Brain microvascular endothelial cell (primary cell): ENCODE measurements around the gene MGAT5B.
"Not testable (repeated sequence)": the region's sequence is repeated elsewhere in the genome, so short reads cannot be mapped to it uniquely, and the experiment has no call there.

Experiments used
- DNase-seq: peaks from one replicate; pipeline ENCODE4 v3.0.0-alpha.2; 2020
- H3K27ac ChIP-seq: fragments of 250-450 bp; sonication (Bioruptor Pico); 2 replicates; pipeline ENCODE4 v1.5.1; 2020; ENCODE audit warnings: mild to moderate bottlenecking, moderate library complexity
- H3K27me3 ChIP-seq: fragments of 250-450 bp; sonication (Bioruptor Pico); replicated peaks from 2 replicates; pipeline ENCODE4 v1.5.1; 2020; ENCODE audit warnings: mild to moderate bottlenecking
- H3K36me3 ChIP-seq: fragments of 250-450 bp; sonication (Bioruptor Pico); replicated peaks from 2 replicates; pipeline ENCODE4 v1.5.1; 2020; ENCODE audit warnings: mild to moderate bottlenecking
- H3K4me3 ChIP-seq: 2 replicates; pipeline ENCODE4 v1.5.1; 2011; ENCODE audit warnings: low read depth, mild to moderate bottlenecking, control low read depth, low read length, moderate library complexity
- CTCF ChIP-seq: IDR thresholded peaks from 2 replicates; pipeline ENCODE4 v1.5.1; 2011; ENCODE audit warnings: low read depth, mild to moderate bottlenecking, moderate library complexity, low read length, control low read depth, inconsistent platforms; ENCODE audit errors: missing control alignments
- in situ Hi-C: cut with HindIII; loops from 2 replicates; pipeline ENCODE4 v1.10.0; 2017; ENCODE audit warnings: low sequenced_read_pairs, low pct_ligation_motif_present

MGAT5B gene

DNA sequence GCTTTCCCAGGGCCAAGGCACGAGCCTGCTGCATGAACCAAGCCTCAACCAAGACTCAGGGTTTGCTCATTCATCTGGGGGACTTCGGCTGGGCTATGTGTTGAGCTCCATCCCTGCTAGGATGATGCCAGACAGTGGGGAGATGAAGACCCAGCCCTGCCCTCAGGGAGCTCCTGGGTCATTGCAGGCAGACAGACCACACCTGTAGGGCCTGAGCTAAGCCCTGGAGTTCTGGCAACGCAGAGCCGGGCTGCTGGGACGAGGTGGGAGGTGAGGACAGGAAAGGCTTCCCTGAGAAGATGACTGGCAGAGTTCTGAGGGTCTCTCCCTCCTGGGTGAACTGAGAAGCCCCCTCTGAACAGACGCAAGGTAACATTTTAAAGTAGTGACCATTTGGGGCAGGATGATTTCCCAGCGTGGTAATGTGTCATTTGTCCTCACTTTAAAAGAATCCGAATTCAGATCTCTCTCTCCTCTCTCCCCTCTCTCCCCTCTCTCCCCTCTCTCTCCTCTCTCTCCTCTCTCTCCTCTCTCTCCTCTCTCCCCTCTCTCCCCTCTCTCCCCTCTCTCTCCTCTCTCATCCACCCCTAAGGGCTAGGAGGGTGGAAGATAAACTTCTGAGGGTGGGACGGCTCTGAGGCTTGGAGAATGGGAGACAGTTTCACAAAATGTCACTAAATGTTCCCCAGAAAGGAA, 98.4 kb downstream of the MGAT5B start:
- no peak overlapping the region for H3K27ac ChIP-seq

GRCh38 chr17:76967762-76968161, 99.6 kb downstream of the MGAT5B start:
- in situ Hi-C loops: no loop called here
- Histone ChIP-seq H3K4me3 (no peak overlapping the region), H3K36me3 (no peaks in the 10 kb centered on the region), H3K27me3 (peaks cover 49% of the 10 kb centered on the region), H3K27ac (no peak overlapping the region)
- TF ChIP-seq CTCF: no peak
- DNase-seq: no peak

More for the DNA sequence above, 98.4 kb downstream of the MGAT5B start:
- no peak for DNase-seq
- Histone ChIP-seq H3K36me3 (no peaks in the 10 kb centered on the region), H3K27me3 (peaks cover 49% of the 10 kb centered on the region), H3K4me3 (no peak overlapping the region)
- in situ Hi-C loops: no loop called here
- no peak for TF ChIP-seq CTCF

- DNase-seq: no peak
- peaks cover 49% of the 10 kb centered on the region for H3K27me3 ChIP-seq
- H3K27ac ChIP-seq: no peak overlapping the region
- no peak for TF ChIP-seq CTCF
- no peaks in the 10 kb centered on the region for H3K36me3 ChIP-seq
- in situ Hi-C loops: no loop called here
- H3K4me3 ChIP-seq: no peak overlapping the region
These were observed 100.7 kb downstream of the MGAT5B start for GRCh38 chr17:76968707-76969597.

DNA sequence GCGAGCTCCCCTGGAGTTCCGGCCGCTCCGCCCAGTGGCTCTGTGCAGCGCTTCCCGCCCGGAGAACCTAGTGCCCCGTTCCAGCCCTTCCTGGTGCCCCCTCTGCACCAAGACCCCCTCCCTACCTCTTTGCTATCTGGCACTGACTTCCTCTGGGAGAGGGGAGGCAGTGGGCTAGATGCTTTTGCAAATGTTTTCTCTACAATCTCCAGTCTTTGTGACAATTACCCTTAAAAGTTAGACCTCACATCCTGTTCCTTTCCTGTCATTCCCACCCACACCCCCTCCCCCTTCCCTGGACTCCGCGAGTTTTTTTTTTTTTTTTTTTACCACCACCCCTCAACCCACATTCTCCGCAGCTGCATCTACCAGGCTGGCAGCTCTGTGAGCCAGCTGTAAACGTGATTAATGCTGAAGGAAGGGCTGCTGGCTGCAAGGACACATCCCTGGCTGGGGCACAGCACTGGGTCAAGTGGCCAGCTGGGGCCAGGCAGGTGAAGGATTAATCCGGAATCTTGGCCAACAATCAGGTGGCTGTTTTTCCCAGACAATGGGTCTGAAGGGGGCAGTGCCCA, 101.5 kb downstream of the MGAT5B start:
- no peak for DNase-seq
- in situ Hi-C loops: no loop called here
- Histone ChIP-seq H3K36me3 (no peaks in the 10 kb centered on the region), H3K27me3 (peaks cover 49% of the 10 kb centered on the region), H3K27ac (no peak overlapping the region), H3K4me3 (no peak overlapping the region)
- TF ChIP-seq CTCF: no peak

DNA sequence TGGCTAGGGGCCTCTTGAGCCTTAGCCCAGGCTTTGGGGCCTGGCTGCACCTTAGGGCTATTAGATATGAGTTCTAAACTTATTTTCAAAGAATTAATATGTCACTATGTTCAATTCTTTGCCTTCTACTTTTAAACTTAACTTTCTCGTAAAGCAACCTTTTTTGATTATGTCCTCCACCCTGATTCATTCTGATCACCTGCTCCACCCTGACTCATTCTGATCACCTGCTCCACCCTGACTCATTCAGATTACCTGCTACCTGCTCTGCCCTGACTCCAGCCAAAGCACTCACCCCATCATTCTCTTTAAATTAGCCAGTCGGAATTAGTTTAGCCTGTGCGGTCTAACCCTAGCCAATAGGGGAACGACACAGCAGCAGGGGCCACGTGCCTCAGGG, 102.0 kb downstream of the MGAT5B start:
- H3K4me3 ChIP-seq, DNase-seq, in situ Hi-C loops, H3K27ac ChIP-seq, H3K36me3 ChIP-seq: not testable (repeated sequence)
- H3K27me3 ChIP-seq: peaks cover 49% of the 10 kb centered on the region

- in situ Hi-C loops: no loop called here
- Histone ChIP-seq H3K27me3 (peaks cover 39% of the 10 kb centered on the region), H3K36me3 (no peaks in the 10 kb centered on the region), H3K4me3 (no peak overlapping the region), H3K27ac (no peak overlapping the region)
- no peak for TF ChIP-seq CTCF
- no peak for DNase-seq
These were observed 103.9 kb downstream of the MGAT5B start for GRCh38 chr17:76972046-76972641.
